Progenitor cell of endocrine pancreas (in vitro differentiated cells): ENCODE results near the gene ATXN2L. TPM values are rescaled to one million over a fixed set of nuclear protein-coding genes. Genes with fewer than 3 reads are reported as not detected.
"Not testable (repeated sequence)": the region's sequence is repeated elsewhere in the genome, so short reads cannot be mapped to it uniquely, and the experiment has no call there.

ENCODE experiments used
- DNase-seq: peaks from one replicate; pipeline ENCODE4 v3.0.0; 2021; ENCODE audit warnings: low spot score; ENCODE audit not compliant: unreplicated experiment
- H3K27ac Mint-ChIP-seq: 2 replicates; pipeline ENCODE4 v1.8.0; 2021; ENCODE audit warnings: mild to moderate bottlenecking, moderate library complexity, mixed read lengths
- H3K27me3 Mint-ChIP-seq: 2 replicates; pipeline ENCODE4 v1.8.0; 2021; ENCODE audit warnings: mixed read lengths
- H3K36me3 Mint-ChIP-seq: 2 replicates; pipeline ENCODE4 v1.8.0; 2022; ENCODE audit warnings: mixed read lengths; ENCODE audit not compliant: insufficient read depth
- H3K4me1 Mint-ChIP-seq: 2 replicates; pipeline ENCODE4 v1.8.0; 2021; ENCODE audit warnings: low read depth, mixed read lengths
- H3K4me3 Mint-ChIP-seq: 2 replicates; pipeline ENCODE4 v1.8.0; 2021; ENCODE audit warnings: low read depth, mild to moderate bottlenecking, moderate library complexity, mixed read lengths
- H3K9me3 Mint-ChIP-seq: 2 replicates; pipeline ENCODE4 v1.8.0; 2021; ENCODE audit warnings: low read depth, mixed read lengths
- CTCF ChIP-seq: fragments of 200-600 bp; sonication (generic); IDR thresholded peaks from one replicate; pipeline ENCODE4 v1.5.0; 2021; ENCODE audit warnings: antibody characterized with exemption, mild to moderate bottlenecking; ENCODE audit not compliant: unreplicated experiment
- long read RNA-seq: library from polyadenylated mRNA; unstranded; transcript quantifications from one replicate; pipeline ENCODE4 v2.0.0, GENCODE V29; 2020
- total RNA-seq: library from RNA; stranded (reverse); gene quantifications from 2 replicates; pipeline ENCODE4 v1.2.1, GENCODE V29; 2021

The ATXN2L gene
- 248 and 256 TPM in 2 replicates for total RNA-seq
- long read RNA-seq, partial matches to known transcripts = 0 of 3 reads
- long read RNA-seq, other reads (novel, unspliced or antisense) = 3 of 3 reads

DNA sequence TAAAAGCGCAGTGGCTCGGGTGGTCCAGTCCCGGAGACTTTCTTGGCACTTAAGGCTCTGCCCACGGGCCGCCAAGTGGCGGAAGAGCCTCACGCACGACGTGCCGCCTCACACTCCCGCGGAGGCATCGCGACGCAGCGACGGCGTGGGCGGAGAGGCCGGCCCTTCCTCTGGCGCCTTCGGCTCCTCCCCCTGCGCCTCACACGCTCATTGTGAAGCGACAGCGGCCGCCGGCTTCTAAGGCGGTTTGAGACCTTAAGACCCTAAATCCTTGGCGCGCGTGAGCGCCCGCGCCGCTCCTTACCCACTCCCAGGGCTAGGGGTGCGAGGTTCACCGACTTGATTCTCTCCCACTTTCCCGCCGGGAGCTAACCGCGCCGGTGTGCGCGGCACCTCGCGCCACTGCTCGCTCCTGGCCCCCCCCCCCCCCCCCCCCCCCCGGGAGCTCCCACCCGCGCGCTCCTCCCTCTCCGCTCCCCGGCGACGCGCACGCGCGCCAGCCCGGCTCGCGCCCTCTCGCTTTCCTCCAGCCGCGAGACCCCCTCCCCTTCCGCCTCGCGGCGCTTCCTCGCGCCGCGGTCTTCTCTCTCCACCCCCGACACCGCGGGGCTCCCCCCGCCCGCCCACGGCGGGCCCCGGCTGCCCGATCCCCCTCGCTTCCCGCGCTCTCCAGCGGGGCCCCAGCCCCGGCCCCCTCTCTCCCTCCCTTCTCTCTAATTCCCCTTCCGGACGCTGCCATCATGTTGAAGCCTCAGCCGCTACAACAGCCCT, at the start of gene ATXN2L:
Gene ATXN2L, plus strand, starts transcription at position 480 of the 771 bp plus-strand sequence. Its CDS starts 261 bp downstream, at position 741.
- peaks cover 17% of the 10 kb centered on the region for H3K36me3 Mint-ChIP-seq
- TF ChIP-seq CTCF = no peak
- peak within 1 kb of the TSS; percentile 99 for H3K27ac Mint-ChIP-seq
- peak within 1 kb of the TSS; percentile 96 for H3K4me3 Mint-ChIP-seq
- no peaks in the 10 kb centered on the region for H3K9me3 Mint-ChIP-seq
- no peaks in the 10 kb centered on the region for H3K27me3 Mint-ChIP-seq
- H3K4me1 Mint-ChIP-seq = peaks cover 26% of the 10 kb centered on the region
- peak; percentile 81 for DNase-seq

DNA sequence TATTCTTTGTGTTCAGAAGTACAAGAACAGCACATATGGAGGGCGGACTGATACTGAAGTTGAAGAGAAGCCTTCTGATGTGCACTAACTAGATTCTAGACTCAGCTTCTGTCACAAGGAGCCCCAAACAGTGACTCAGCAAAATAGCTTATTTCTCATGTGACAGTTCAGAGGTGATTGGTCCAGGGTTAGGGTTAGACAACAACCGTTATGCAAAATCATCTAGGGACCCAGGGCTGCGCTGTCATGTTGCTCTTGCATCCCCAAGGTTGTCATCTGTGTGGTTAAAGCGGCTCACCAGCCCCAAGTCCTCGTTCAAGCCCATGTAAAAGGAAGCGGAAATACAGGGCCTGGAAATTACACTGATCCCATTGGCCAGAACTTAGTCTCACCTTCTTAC, 41.1 kb upstream of the ATXN2L start:
- not testable (repeated sequence) for H3K4me1 Mint-ChIP-seq, DNase-seq, H3K27ac Mint-ChIP-seq

DNA sequence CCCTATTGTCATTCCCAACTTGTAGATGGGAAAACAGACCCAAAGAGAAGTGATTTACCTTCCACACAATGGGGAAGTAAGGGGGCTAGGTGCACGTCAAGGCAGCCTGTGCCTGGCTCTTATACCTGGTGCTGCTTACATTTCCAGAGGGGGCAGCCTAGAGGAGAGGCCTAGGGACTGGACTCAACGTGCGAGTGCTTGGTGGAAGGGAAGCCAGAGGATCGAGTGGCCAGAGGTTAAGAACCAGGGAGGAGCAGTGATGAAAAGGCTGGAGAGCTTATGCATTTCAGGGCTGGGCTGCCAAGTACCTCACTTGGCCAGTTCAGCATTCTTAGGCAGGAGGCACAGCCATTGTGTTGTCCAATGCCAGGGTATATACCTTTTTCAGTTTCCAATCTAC, 40.4 kb upstream of the ATXN2L start:
- not testable (repeated sequence) for DNase-seq, H3K27me3 Mint-ChIP-seq, H3K4me1 Mint-ChIP-seq, H3K36me3 Mint-ChIP-seq, H3K4me3 Mint-ChIP-seq, H3K27ac Mint-ChIP-seq, H3K9me3 Mint-ChIP-seq

More for the DNA sequence above, 41.1 kb upstream of the ATXN2L start:
- H3K36me3 Mint-ChIP-seq, H3K27me3 Mint-ChIP-seq, H3K4me3 Mint-ChIP-seq, H3K9me3 Mint-ChIP-seq: not testable (repeated sequence)

GRCh38 chr16:28802235-28803019, 20.4 kb upstream of the ATXN2L start:
- H3K4me1 Mint-ChIP-seq, H3K36me3 Mint-ChIP-seq, H3K27ac Mint-ChIP-seq, DNase-seq, H3K27me3 Mint-ChIP-seq, H3K4me3 Mint-ChIP-seq, H3K9me3 Mint-ChIP-seq: not testable (repeated sequence)
- peak; percentile 54 for TF ChIP-seq CTCF

DNA sequence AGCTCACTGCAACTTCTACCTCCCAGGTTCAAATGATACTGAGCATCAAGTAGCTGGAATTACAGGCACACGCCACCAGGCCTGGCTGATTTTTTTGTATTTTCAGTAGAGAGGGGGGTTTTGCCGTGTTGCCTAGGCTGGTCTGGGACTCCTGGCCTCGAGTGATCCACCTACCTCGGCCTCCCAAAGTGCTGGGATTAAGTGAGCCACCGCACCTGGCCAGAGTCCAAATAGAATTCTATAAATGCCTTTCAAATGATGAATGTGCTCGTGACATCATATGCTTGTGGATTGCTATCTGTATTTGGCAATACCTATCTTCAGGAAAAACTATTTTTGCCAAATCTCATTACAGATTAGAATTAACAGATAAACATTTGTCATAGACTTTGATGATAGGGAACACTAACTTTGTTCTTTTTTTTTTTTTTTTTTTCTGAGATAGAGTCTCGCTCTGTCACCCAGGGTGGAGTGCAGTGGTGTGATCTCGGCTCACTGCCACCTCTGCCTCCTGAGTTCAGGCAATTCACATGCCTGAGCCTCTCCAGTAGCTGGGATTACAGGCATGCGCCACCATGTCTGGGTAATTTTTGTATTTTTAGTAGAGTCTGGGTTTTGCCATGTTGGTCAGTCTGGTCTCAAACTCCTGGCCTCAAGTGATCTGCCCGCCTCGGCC, 15.2 kb upstream of the ATXN2L start:
- H3K27me3 Mint-ChIP-seq, H3K4me1 Mint-ChIP-seq, H3K4me3 Mint-ChIP-seq, DNase-seq, H3K9me3 Mint-ChIP-seq, H3K36me3 Mint-ChIP-seq, H3K27ac Mint-ChIP-seq: not testable (repeated sequence)

- no peaks in the 10 kb centered on the region for H3K27me3 Mint-ChIP-seq
- peaks cover 3% of the 10 kb centered on the region for H3K9me3 Mint-ChIP-seq
- H3K4me1 Mint-ChIP-seq = peaks cover 11% of the 10 kb centered on the region
- peaks cover 2% of the 10 kb centered on the region for H3K36me3 Mint-ChIP-seq
- H3K4me3 Mint-ChIP-seq = no peak overlapping the region
- no peak for DNase-seq
- TF ChIP-seq CTCF = no peak
- no peak overlapping the region for H3K27ac Mint-ChIP-seq
Observed at GRCh38 chr16:28820016-28820415, 2.8 kb upstream of the ATXN2L start.

GRCh38 chr16:28820546-28820945, 2.3 kb upstream of the ATXN2L start:
- not testable (repeated sequence) for H3K27me3 Mint-ChIP-seq, DNase-seq, H3K36me3 Mint-ChIP-seq, H3K9me3 Mint-ChIP-seq, H3K27ac Mint-ChIP-seq, H3K4me3 Mint-ChIP-seq
- peaks cover 17% of the 10 kb centered on the region for H3K4me1 Mint-ChIP-seq
